NCI-H526 (cell line): Measurements from ENCODE around the gene ECI1.

ENCODE experiments used
- DNase-seq, 2 experiments: peaks; one replicate each; lab custom pipeline; 2025; lab: John Stamatoyannopoulos, UW

ECI1 gene, protein sequence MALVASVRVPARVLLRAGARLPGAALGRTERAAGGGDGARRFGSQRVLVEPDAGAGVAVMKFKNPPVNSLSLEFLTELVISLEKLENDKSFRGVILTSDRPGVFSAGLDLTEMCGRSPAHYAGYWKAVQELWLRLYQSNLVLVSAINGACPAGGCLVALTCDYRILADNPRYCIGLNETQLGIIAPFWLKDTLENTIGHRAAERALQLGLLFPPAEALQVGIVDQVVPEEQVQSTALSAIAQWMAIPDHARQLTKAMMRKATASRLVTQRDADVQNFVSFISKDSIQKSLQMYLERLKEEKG

DNA sequence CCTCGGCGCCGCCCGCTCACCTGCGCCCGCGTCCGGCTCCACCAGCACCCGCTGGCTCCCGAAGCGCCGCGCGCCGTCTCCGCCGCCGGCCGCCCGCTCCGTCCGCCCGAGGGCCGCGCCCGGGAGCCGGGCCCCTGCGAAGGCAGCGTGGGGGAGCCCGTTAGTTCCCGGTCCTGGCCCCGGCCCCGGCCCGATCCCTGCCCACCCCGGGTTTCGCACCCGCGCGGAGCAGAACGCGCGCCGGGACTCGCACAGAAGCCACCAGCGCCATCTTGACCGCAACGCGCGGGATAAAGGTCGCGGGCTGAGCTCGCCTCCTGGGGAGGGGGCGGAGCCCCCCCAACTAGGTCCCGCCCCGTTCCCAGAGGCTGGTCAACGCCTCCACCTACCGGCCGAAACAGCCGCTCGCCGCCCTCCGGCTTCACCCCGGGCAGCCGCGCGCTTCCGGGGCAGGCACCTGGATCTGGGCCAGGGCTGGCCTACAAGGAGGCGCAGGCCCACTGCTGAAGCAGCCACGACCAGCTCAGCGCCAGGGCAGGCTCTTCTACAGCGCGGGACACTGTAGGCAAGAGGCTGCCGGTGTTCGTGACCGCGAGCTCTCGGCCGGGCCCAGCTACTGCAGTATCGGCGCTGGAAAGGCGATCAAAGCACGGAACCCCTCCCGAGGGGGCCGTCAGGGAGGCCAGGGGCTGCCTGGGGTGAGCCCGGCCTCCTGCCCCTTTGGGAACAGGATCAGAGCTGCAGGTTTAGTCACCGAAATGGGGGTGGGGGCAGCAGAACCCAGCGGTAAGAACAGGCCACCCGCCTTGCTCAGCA is at the start of gene ECI1:
Gene ECI1 (minus strand): TSS at position 292 of the 816 bp plus-strand sequence. CDS start 21 bp downstream, at position 271.
- peak; percentile 57 to 90 for DNase-seq

DNA sequence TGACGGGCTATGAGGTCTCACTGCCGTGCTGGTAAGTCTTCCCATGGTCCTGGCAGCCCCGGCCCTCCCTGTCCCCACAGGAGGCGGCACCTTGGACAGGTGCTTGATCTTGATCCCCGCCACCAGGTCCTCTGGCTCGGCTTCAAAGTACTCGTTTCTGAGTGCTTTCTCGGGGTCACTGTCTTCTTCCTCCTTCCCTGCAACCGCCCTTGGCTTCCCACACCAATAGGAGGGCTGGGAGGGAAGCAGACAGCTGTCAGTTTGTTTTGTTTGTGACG is 48.5 kb upstream of the ECI1 start:
- DNase-seq = no peak

DNA sequence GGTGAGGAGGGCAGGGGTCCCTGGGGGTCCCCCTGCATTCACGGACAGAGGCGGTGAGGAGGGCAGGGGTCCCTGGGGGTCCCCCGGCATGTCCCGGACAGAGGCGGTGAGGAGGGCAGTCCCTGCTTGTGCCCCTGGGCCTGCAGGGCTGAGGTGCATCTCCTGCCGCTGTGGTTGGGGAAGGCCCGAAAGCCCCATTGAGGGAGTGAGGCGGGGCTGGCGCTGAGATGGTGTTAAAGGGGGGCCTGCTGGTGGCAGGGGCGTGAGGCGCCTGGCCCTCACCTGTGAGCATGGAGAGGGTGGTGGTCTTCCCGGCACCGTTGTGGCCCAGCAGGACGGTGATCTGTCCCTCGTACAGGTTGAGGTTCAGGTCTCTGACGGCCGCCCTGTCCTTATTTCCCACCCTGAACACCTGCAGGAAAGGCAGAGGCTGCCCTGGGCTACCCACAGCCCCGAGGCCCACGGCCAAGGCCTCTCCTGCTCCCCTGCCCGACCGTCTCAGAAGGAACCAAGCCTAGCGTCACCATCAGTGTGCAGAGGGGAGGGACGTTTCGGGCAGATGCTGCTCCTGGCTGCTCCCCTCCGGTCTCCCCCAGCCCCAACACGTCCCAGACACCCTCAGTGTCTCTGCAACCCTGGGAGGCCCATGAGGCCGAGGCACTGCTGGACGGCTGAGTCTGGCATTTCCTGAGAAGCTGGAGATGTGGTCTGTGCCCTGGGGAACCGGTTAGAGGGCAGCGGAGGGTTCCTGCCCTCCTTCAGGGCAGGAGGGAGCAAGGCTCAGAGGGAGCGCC is 47.9 kb upstream of the ECI1 start:
- DNase-seq = no peak

DNA sequence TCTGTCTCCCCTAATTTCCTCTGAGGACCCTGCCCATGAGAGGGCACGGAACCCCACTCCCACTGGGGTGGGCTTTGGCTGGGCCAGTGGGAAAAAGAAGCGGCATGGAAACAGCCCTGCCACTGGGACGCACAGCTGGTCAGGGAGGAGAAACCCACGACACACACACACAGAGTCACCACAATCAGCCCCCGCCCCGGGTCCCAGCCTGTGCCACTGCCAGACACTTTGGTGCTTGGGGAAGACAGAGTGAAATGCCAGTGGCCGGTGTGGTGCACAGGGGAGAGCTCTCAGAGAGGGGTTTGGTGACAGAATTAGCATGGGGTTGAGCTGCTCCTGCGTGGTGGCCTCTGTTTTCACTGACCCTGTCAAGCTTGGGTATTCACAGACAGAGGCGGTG is 47.2 kb upstream of the ECI1 start:
- no peak for DNase-seq

DNA sequence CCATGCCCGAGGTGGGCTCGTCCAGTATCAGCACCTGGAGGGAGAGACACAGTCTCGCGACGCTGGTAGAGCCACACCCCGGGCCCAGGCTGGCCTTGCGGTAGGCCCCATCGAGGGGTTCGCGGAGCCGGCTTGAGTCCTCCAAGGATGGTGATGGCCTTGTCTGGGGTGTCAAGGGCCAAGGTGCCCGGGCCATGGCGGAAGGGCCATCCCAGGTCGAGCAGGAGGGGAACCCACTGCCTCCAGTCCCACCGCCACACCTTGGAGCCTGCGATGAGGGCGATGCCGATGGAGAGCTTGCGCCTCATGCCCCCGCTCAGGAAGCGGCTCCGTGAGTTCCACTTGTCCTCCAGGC is 46.1 kb upstream of the ECI1 start:
- DNase-seq = no peak

DNA sequence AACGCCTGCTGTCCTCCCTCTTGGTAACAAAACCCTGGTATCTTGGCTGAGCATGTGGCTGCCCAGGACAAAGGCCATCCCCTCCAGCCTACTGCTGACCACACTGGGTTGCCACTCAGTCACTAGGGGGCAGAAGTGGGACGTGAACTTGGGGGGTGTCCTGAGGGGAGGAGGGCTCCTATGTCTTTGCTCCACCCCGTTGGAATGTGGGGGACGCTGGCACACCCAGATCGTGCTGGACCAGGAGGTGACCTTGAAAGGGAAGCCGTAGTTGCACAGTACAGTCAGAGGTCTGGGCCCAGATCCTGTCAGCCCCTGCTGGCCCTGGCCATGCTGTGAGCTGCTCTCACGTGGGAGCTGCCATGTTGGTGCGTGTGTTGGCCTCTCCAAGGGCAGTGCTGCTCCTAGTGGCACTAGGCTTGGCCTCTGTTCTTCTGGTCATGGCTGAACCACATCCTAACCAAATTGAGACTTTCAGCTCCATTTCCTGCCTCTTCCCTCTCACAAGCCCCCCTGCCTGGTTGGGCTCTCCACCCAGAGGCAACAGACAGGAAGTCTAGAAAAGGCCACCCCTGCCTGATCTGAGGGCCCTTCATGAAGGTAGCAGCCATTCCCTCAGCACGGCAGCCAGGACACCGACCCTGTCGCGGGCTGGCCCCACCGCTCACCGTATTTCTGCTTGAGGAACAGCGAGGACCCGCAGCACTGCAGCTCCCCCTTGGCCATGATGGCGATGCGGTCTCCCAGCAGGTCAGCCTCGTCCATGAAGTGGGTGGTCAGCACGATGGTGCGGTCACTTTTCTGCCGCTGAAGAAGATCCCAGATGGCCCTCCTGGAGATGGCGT is 45.5 kb upstream of the ECI1 start:
- no peak for DNase-seq

DNA sequence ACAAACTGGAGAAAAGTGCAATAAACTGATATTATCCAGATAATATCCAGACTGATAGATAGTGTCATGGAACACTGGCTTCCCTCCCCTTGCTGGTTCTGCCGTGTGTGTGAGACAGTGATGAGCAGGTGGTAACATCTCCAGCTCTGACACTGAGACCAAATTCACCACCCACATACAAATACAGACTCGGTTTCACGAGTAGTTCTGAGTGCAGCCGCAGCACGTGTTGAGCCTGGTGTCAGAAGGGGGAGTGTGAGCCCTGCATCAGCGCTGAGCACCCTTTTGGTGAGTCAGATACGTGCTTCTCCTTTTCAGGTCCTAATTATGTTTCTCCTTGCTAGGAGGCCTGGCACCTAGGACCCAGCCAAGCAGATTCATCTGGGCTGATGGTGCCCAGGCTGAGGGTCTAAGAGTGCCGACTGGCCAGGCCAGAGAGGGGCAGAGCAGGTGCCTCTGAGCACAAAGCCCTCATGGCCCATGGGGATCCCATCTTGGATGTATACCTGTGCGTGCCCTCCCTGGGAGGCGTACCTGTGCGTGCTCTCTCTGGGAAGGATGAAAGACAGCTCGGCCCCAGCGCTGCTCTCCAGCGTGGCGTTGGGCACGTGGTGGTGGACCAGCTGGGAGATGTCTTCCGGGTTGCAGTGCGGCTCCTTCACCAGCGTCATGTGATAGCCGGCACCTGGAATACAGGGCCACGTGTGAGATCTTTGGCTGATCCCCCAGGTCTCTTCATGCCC is 43.8 kb upstream of the ECI1 start:
- DNase-seq = no peak

DNA sequence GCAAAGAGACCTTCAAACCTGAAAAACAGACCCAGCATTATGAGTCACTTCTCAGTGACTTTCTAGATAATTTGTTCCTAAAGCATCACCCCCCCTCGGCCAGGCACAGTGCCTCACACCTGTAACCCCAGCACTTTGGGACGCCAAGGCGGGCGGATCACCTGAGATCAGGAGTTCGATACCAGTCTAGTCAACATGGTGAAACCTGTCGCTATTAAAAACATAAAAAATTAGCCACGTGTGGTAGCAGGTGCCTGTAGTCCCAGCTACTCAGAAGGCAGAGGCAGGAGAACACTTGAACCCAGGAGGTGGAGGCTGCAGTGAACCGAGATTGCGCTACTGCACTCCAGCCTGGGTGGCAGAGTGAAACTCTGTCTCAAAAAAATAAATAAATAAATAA is 40.8 kb upstream of the ECI1 start:
- no peak for DNase-seq

DNA sequence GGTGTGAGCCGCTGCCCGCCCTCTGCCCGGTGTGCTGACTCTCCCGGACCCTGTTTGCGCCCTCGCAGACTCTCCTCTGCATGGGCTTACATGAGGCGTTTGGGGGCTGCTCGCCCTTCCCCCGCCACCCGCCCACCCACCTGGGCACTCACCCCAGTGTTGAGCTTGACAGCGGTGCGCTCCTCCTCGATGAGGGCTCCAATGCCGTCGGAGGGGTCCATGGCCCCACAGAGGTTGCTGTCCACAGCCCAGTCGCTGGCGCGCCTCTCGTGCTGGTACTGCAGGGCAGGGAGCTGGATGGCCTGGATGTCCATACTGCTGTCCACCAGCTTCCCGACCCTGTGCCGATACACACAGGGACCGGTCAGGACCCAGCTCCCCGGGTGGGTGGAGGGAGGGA is 37.9 kb upstream of the ECI1 start:
- DNase-seq = no peak

DNA sequence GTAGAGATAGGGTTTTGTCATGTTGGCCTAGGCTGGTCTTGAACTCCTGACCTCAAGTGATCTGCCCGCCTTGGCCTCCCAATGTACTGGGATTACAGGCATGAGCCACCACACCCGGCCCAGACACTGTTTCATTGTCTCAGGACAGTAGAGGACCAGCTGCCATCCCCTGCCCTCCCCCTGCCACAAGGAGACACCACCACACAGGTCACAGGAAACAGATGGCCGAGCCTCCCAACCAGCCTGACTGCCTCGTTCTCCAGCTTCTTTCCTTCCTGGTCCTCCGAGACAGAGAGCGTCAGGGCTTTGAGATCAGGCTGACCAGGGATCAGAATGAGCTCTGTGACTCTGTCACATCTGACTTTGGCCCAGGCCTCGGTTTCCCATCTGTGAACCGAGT is 37.3 kb upstream of the ECI1 start:
- no peak for DNase-seq

DNA sequence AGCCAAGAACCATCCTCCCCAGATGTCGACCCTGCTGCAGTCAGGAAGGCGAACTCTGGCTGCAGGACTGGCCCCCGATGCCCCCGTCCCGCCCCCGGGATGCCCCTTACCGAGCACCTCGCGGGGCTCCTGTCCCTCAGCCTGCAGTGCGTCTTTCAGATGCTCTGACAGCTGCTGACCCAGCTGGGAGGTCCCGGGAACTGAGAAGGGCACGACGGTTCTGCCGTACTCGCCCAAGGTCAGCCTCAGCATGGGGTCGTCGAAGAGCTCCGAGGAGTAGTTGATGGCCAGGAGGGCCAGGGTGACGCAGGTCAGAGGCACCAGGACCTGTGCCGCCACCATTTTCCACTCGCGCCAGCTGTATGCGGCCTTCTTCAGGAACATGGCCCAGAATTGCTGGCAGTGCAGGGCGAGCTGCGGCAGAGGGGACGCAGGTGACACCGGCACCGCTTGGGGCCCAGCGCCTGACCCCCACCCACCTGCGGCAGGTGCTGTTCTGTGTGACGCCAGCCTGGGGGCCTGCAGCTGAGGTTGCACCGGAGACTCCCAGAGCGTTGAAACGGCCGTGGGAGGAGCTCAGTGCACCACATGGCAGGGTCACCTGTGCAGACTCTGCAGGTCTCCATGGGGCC is 36.6 kb upstream of the ECI1 start:
- DNase-seq = no peak

DNA sequence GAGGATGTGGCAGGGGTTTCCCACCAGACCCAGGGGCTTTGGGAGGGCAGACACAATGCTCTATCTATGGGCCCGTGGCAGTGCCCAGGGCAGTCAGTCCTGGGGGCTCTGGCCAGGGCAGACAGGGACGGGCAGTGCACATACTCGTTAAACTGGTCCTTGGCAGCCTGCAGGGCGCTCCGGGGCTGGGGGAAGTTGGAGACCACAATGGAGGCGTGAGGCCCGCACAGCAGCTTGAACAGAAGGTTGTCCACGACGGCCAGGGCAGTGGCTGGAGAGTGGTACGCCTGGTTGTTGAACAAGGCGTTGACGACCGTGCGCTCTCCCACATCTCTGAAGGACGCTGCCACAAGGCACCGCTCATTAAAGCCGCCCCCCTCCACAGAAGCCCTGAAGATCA is 35.2 kb upstream of the ECI1 start:
- no peak for DNase-seq

DNA sequence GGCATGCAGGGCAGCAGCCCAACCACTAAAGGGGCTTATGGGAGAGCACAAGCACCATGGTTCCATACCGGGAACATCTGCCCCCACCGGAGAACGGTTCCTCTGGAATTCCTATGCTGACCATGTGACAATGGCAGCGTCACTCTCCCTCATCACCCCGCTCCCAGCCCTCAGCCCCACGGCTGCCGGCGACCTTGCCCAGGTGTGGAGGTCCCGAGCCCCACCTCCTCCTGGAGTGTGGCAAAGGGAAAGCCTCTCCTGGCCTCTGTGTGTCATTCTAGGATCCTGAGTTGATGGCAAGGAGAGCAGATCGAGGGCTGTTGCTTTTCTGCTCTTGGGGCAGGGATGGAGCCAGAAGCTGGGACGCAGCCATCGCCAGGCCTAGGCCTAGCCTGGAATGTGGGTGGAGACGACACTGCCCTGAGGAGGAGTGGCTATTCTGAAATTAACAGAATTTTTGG is 34.4 kb upstream of the ECI1 start:
- DNase-seq = no peak

DNA sequence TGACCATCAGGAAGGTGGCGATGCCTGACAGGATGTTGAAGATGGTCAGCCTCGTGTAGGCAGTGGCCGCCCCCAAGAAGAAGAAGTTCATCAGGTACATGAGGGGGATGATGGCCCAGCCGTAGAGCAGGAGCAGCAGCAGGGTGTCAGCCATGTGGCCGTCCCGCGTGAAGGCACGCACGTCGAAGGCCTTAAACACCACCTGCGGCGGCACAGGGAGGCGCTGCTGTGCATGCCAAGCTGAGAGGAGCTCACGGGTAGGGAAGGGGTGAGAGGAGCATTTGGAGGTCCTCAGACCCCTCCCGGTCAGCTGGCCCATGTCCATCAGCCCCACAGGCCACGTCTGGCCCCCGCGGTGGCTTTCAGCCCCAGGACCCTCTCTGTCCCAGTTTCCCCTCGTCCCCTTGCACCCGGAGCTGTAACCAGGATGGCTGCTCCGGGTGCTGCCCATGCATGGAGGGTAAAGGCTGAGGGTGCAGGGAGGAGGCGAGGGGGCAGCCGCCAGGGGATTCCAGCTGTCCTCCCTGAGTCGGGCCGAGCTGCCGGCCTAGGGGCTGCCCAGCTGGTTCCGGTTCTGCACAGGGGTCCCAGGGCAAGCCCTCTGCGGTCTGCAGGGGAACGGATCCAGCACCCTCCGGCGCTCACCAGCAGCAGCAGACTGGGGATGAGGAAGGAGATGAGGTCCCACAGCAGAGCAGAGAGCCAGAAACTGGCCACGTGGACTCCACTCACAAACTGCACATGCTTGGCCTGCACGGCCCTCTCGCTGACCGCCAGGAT is 33.6 kb upstream of the ECI1 start:
- DNase-seq = no peak

DNA sequence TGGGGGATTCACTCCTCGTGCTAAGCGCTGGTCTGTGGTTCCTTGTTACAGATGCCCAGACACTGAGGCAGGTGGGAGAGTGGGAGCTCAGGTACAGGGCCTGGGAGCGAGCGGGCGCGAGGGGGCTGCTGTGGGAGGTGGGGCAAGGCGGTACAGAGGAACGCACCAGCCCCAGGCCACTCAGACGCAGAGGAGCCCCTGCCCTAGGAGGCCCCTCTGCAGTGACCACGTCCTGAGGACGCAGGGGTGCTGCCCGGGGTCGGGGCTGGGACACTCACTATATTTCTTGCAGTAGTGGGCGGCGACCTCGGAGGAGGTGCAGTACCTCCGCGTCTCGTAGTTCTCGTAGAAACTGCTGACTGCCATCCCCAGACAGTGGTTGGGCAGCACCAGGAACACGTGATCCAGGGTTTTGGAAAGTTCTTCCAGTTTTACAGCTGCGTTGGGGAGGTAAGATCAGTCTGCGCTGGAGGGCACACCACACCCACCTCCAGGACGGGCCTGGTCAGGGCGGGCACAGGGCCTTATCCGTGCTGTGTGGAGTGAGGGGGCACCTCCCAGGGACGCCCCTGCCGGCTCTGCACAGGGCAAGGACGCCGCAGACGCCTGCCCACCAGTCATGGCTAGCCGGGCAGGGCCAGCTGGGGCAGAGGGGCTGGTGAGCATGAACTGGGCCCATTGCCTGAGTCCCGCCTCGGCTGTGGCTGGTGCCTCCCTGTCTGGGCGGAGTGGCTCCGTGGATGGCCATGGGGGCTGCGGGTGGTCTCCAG is 32.8 kb upstream of the ECI1 start:
- no peak for DNase-seq

DNA sequence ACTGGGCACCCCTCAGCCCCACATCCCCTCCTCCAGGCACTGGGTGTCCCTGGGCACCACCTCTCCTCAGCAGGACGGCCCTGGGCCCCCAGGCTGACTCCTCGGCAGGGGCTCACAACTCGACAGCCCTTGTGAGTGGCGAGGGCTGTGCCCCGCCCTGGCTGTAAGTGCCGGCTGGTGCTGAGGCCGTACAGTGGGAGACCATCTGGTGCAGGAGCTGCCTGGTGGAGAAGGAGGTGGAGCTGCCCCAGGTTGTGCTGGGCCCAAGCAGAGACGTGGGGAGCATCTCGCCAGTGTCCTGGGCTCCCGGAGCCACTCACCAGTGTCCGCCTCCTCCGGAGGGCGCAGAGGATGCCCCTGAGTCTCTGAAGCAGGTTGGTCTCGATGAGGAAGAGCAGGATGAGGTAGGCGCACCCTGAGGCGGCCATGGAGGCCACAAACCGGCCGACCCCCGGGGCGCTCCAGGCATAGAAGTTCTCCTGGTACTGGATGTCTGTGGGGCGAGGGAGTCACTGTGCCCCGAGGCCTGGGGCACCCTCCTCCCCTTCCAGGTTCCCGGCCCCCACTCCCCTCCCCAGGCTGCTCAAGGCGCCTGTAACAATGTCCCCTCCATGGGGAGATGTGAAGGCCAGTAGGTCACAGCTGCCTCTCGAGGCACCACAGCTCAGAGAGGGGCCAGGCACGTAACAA is 31.6 kb upstream of the ECI1 start:
- DNase-seq = no peak

DNA sequence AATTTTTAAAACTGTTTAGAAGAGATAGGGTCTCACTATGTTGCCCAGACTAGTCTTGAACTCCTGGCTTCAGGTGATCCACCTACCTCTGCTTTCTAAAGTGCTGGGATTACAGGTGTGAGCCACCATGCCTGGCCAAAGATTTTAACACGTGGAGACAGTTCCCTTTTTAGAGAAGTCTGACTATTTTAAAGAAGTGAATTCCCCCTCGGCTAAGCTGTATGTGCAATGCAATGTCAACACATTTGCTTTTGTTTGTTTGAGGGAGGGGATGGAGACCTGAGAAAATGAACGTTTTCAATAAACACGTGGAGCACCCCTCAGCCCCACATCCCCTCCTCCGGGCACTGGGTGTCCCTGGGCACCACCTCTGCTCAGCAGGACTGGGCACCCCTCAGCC is 30.9 kb upstream of the ECI1 start:
- no peak for DNase-seq

DNA sequence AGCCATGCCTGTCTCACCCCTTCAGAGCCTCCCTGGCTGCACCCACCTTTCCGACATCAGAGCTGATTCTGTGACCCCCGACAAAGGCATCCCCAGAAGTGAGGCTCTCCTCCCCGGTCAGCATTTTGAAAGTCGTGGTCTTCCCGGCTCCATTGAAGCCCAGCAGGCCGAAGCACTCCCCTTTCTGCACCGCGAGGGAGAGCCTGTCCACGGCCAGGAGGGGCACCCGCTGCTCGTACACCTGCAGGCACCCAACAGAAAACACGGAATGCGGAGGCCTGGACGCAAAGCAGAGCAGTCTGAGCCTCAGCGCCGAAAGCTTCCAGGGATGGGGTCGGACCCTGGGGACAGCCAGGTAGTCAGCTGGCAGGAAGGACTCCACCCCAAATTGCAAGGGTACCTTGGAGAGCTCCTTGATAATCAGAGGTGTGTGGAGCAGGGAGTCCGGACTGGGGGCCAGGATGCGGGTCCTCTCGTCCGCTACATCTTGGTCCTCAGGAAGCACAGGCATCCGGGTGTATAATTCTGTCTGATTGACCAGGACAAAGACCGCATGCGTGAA is 29.7 kb upstream of the ECI1 start:
- no peak for DNase-seq
